NCI-H774 (cell line): ENCODE results near the gene APOA4.

Source experiments
- DNase-seq: peaks from one replicate; lab custom pipeline; 2025; lab: John Stamatoyannopoulos, UW

The APOA4 gene

DNA sequence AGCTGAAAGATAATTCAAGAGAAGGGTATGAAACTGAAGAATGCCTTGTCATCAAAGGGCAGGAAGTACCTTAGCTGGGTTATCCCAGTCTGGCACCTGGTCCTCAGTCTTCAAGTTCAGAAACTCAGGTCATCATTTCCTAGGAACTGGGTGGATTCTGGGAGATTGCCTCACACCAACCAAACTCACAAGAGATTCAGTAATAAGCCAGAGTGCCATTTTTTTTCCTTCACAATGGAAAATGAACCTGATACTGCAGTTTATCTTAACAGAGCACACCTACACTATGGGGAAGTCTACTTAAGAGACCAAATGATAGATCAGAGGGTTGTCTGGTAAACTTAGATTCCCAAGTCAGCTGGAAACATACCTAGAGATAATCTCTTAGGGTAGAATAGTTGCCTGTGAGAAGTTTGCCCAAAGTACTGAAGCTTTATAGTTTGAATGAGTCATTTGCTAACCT lies 46.6 kb downstream of the APOA4 start:
- no peak for DNase-seq

DNA sequence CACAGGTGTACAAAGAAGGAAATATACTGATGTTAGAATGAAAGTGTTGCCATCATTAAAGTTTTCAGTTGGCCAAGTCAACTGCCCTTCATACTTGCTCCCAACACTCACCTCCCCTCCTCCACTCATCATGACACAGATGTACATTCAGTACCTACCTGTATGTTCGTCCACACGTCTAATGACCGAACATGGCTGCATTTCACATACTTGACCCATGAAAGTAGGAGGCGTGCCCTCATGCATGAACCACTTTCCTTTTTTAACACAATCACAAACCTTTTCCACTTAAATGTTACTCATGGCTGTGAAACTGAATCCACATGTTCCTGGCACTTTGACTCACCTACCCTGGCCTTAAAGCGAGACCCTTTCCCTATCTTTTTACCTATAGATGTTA lies 47.1 kb downstream of the APOA4 start:
- DNase-seq = no peak

DNA sequence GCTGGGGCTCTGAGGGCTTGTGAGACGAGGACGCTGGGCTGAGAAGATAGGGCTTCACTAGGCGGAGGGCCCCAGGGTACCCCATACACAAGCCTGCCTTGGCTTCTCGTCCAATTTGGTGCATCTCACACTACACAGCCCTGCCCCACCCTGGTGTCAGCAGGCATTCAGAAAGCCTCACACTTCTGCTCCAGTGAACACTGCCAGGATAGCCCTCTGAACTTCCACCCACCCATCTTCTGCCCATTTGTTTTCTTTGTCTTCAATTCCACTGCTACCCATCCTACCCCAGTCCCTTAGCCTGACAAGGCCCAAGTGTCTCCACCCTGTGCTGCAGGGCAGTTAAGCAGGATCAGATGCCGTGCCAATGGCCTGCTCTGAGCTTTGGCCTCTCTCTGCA lies 48.4 kb downstream of the APOA4 start:
- no peak for DNase-seq

DNA sequence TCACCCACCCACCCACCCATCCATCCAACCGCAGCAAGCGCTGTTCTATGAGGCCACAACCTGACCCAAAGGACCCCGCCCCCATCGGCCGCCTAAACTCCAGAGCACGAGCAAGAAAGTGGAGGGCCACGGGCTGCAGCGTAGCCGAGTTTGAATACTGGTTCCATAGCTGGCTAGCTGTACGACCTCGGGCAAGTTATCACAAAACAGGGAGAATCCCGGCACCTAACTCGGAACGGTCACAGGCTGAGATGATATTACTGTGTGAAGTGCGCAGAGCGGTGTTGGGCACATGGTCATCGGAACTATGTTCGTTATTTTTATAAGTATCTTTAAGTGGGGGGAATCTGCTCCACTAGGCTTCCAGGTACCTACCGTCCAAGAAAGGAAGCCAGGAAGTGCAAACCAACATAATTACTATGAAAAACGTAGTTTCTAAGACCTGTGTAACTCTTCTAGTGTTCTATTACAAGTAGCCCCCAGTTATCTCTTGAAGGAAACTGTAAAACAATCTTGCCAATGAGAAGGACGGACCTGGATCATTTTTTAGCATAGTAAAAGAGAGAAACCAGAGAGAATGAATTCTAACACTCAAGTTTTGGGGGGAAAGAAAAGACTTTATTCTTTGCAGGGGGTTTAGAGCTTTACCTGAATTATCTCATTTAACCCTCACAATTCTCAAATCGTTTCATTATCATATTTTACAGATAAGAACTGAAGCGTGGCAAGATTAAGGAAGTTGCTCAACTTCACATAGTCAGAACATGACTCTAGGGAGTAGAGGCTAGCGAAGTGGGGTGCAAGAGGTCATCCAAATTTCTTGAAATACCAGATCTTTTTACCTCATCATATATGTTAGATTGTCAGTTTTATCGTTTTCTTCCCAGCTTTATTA lies 49.7 kb downstream of the APOA4 start:
- no peak for DNase-seq

DNA sequence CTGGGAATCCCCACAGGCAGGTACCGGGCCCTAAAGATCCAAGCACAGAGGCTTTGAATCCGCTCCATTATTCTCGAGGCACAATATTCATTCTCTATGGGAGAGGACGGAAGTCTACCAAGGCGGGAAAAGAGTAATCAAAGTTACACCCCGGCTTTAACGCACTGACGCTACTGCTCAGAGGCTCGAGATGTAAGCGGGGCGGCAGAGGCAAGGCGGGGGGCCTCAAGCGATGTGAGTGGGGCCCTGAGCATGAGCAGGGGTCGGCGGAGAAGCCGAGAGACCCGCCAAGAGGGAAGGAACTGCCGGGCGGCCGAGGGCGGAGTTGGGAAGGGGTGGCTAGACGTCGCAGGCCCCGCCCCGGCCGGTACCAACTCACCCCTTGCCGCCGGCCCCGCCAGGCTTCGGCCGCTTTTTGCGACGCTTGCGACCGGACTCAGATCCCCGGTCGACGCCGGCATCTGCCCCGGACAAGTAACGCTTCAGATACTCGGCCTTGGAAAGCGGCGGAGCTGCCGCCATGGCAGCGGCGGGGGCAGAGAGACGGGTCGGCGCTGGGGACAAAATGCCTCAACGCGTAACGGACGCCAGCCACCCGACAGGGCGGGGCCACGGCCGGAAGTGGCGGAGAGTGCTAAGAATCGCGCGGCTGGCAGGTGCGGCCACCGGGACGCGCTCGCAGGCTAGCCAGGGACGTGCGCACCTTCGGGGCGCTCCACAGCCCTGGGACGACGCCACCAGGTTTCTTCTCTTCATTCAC lies 50.5 kb downstream of the APOA4 start, which contains the start of gene BUD13:
Gene BUD13, minus strand, starts transcription at position 545 of the 760 bp plus-strand sequence. Its CDS starts 23 bp downstream, at position 522.
- DNase-seq = peak; percentile 91

DNA sequence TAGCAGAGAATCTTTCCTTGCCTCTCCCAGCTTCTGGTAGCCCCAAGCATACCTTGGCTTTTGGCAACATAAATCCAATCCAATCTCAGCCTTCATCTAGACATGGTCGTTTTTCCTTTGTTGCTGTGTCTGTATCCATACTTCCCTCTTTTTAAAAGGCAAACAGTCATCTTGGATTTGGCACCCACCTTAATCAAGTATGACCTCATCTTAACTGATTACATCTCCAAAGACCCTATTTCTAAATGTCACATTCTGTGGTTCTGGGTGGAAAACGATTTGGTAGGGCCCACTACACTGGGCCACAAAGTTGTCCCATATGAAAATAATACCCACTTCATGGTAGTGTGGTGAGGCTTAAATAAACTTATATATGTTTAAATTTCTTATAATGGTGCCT lies 51.2 kb downstream of the APOA4 start:
- DNase-seq = no peak
